ENCODE results near the gene MRPL33.

Gene MRPL33

GRCh38 chr2:27736031-27736889, 35.3 kb upstream of the MRPL33 start:
- no peak for TF ChIP-seq CTCF (IDR thresholded peaks at IDR 0.05)

- TF ChIP-seq CTCF (IDR thresholded peaks at IDR 0.05), result no peak
Measured at GRCh38 chr2:27736890-27737204, 34.7 kb upstream of the MRPL33 start.

DNA sequence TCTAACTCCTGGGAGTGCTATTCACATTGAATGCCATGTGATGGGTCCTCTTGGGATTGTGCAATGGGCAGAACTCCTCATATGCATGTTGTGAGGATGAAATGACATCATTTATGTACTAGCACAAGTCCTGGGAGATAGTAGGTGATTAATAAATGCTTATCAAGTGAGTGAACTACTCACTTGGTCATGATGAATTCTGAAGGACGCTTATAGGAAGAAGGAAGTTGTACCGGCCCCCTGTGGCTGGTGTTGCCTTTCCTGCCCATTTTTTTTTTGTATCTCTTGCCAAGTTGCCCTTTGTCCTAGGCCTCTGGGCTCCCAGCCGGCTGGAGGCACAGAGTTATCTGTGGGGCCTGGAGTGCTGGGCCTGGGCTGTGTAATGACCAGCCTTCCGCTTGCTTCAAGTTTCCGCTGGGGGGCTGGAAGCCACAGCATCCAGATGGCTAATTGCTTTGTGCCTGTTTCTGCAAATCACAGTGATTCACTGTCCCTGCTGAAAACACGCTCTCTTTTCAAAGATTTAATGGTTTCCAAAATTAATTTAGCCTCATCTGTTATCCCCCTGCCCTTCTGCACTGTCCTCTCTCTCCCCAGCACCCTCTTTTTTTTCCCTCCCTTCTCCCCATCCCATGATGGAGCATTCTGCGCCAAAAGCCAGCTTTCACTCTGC, 33.7 kb upstream of the MRPL33 start:
- no peak for TF ChIP-seq CTCF (IDR thresholded peaks at IDR 0.05)

DNA sequence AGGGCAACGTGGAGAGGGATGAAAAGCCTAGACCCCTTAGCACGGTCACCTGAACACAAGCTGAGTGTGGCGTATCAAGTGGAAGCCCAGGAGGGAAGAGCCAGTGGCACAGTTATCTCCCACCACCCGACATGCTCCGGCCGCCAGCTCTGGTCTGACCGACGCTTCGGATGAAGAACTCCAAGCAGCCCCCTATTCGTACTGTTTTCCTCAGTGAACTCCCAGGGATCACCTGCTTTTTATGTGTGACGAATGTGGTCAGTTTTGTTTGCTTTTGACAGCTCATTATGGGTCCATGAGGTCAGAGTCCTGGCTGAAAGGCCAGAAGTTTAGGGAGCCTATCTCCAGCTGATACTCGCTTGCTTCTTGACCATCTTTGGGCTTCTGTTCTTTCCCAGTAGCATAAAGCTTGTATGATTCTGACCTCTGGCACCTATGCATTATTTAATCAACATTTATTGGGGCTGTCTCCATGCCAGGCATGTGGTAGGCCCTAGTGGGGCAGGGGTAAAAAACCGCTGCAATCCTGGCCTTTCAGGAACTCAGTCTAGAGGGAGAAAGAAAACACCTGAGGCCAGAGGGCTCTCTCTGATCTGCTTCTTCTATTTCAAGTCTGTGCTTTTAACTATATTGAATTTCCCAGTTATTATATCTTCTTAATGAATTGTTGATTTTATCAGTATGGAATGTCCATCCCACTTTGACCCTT, 33.0 kb upstream of the MRPL33 start:
- no peak for TF ChIP-seq CTCF (IDR thresholded peaks at IDR 0.05)

- TF ChIP-seq CTCF (IDR thresholded peaks at IDR 0.05), result no peak
Measured at GRCh38 chr2:27739058-27739373, 32.5 kb upstream of the MRPL33 start.

GRCh38 chr2:27741673-27742072, 29.8 kb upstream of the MRPL33 start:
- no peak for TF ChIP-seq CTCF (IDR thresholded peaks at IDR 0.05)

GRCh38 chr2:27742571-27742970, 28.9 kb upstream of the MRPL33 start:
- no peak for TF ChIP-seq CTCF (IDR thresholded peaks at IDR 0.05)
